Spleen (tissue), 3 donors: ENCODE measurements around the gene CDR2.

ENCODE experiments used
- POLR2A ChIP-seq, 3 donors: fragments of 450-650 bp; IDR thresholded peaks; one replicate each; pipeline ENCODE4 v1.5.1; 2017; ENCODE audit warnings: antibody characterized with exemption in 3 of 3, mild to moderate bottlenecking in 1 of 3
- POLR2AphosphoS5 ChIP-seq, 3 donors: sonication (generic); formaldehyde crosslinking; IDR thresholded peaks; one replicate each; pipeline ENCODE4 v1.5.1; 2017; ENCODE audit warnings: antibody characterized with exemption in 3 of 3

DNA sequence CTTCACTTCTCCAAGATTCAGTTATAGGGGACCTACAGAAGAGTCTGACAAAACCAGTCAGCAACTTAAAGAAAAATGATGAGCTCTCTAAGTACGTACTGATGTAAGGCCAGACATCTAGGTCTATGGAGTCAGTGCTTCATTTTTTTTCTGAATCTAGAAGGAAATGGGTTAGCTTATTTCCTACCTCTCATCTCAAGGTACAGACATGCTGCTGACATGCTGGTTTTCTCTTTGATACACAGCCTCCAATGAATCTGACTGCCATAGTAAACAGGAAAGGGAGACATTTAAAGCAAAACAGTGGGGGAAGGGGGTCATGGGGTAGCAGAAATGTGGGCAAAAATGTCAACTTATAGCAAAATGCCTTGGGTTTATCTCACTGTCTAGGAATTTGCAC, 16.4 kb downstream of the CDR2 start:
- TF ChIP-seq POLR2AphosphoS5 (IDR thresholded peaks at IDR 0.05), result no peak
- no peak for TF ChIP-seq POLR2A (IDR thresholded peaks at IDR 0.05)
